ENCODE measurements around the gene PAQR4.

Gene PAQR4

GRCh38 chr16:2979669-2980226 lies 10.6 kb downstream of the PAQR4 start:
- no peak for DNase-seq (ENCODE audit: low read depth in 2 of 3, low spot score in 2 of 3)

GRCh38 chr16:2980227-2981176 lies 11.4 kb downstream of the PAQR4 start, which contains the start of gene PKMYT1:
PKMYT1 (minus strand) TSS chr16:2980446; CDS start chr16:2979657, 789 bp downstream.
- peak; percentile 88 to 96 (median 95) for DNase-seq (ENCODE audit: low read depth in 2 of 3, low spot score in 2 of 3)

- DNase-seq (ENCODE audit: low read depth in 2 of 3, low spot score in 2 of 3), result no peak
Observed at GRCh38 chr16:2981177-2981898, 12.2 kb downstream of the PAQR4 start.

GRCh38 chr16:2981899-2982250 lies 12.7 kb downstream of the PAQR4 start:
- DNase-seq (ENCODE audit: low read depth in 2 of 3, low spot score in 2 of 3), result no peak

GRCh38 chr16:2982402-2982801 lies 13.3 kb downstream of the PAQR4 start:
- DNase-seq (ENCODE audit: low read depth in 2 of 3, low spot score in 2 of 3), result no peak

GRCh38 chr16:2983706-2984136 lies 14.6 kb downstream of the PAQR4 start:
- DNase-seq (ENCODE audit: low read depth in 2 of 3, low spot score in 2 of 3), result peak in 2 of 3 experiments; percentile 68 to 81

- no peak for DNase-seq (ENCODE audit: low read depth in 2 of 3, low spot score in 2 of 3)
Observed at GRCh38 chr16:2985462-2985861, 16.3 kb downstream of the PAQR4 start.

GRCh38 chr16:2985893-2986355 lies 16.8 kb downstream of the PAQR4 start:
- no peak for DNase-seq (ENCODE audit: low read depth in 2 of 3, low spot score in 2 of 3)

GRCh38 chr16:2986623-2987188 lies 17.6 kb downstream of the PAQR4 start:
- no peak for DNase-seq (ENCODE audit: low read depth in 2 of 3, low spot score in 2 of 3)

GRCh38 chr16:2987286-2987685 lies 18.1 kb downstream of the PAQR4 start:
- DNase-seq (ENCODE audit: low read depth in 2 of 3, low spot score in 2 of 3), result no peak

GRCh38 chr16:2987833-2988232 lies 18.7 kb downstream of the PAQR4 start:
- no peak for DNase-seq (ENCODE audit: low read depth in 2 of 3, low spot score in 2 of 3)

- DNase-seq (ENCODE audit: low read depth in 2 of 3, low spot score in 2 of 3), result no peak
Observed at GRCh38 chr16:2988590-2989099, 19.5 kb downstream of the PAQR4 start.

- DNase-seq (ENCODE audit: low read depth in 2 of 3, low spot score in 2 of 3), result no peak
Observed at GRCh38 chr16:2990891-2991290, 21.7 kb downstream of the PAQR4 start.

- no peak for DNase-seq (ENCODE audit: low read depth in 2 of 3, low spot score in 2 of 3)
Observed at GRCh38 chr16:2991566-2992261, 22.6 kb downstream of the PAQR4 start.

GRCh38 chr16:2992383-2993081 lies 23.4 kb downstream of the PAQR4 start:
- DNase-seq (ENCODE audit: low read depth in 2 of 3, low spot score in 2 of 3), result no peak

GRCh38 chr16:2996298-2996697 lies 27.1 kb downstream of the PAQR4 start:
- no peak for DNase-seq (ENCODE audit: low read depth in 2 of 3, low spot score in 2 of 3)

GRCh38 chr16:2999929-3000328 lies 30.8 kb downstream of the PAQR4 start:
- no peak for DNase-seq (ENCODE audit: low read depth in 2 of 3, low spot score in 2 of 3)

- DNase-seq (ENCODE audit: low read depth in 2 of 3, low spot score in 2 of 3), result no peak
Observed at GRCh38 chr16:3000540-3000939, 31.4 kb downstream of the PAQR4 start.

- DNase-seq (ENCODE audit: low read depth in 2 of 3, low spot score in 2 of 3), result no peak
Observed at GRCh38 chr16:3001316-3001715, 32.2 kb downstream of the PAQR4 start.

All from activated CD8-positive, alpha-beta memory T cell treated with anti-CD3 and anti-CD28 coated beads for 48 hours (primary cell).